Endodermal cell (in vitro differentiated cells): ENCODE results near the gene MAPKAPK5. TPM values are rescaled to one million over a fixed set of nuclear protein-coding genes. Genes with fewer than 3 reads are reported as not detected.

Source experiments
- DNase-seq: peaks from one replicate; pipeline ENCODE4 v3.0.0-alpha.2; 2017
- H3K27ac ChIP-seq: 2 replicates; pipeline ENCODE4 v1.5.1; 2013; ENCODE audit warnings: mild to moderate bottlenecking, low read depth, low read length, moderate library complexity
- H3K27me3 ChIP-seq: 2 replicates; pipeline ENCODE4 v1.6.1; 2013; ENCODE audit warnings: mild to moderate bottlenecking, low read length, moderate library complexity; ENCODE audit not compliant: insufficient read depth, control insufficient read depth, poor library complexity, severe bottlenecking
- H3K36me3 ChIP-seq: 2 replicates; pipeline ENCODE4 v1.7.0; 2013; ENCODE audit warnings: mild to moderate bottlenecking, low read length, moderate library complexity; ENCODE audit not compliant: control insufficient read depth, insufficient read depth
- H3K4me1 ChIP-seq: one replicate; pipeline ENCODE4 v1.7.0; 2013; ENCODE audit warnings: low read length; ENCODE audit not compliant: control insufficient read depth, insufficient read depth
- H3K4me3 ChIP-seq: 2 replicates; pipeline ENCODE4 v1.5.1; 2013; ENCODE audit warnings: mild to moderate bottlenecking, low read length, moderate library complexity
- H3K9ac ChIP-seq: 2 replicates; pipeline ENCODE4 v1.6.1; 2013; ENCODE audit warnings: mild to moderate bottlenecking, low read length, moderate library complexity; ENCODE audit not compliant: poor library complexity, severe bottlenecking; ENCODE audit errors: extremely low read depth
- H3K9me3 ChIP-seq: 2 replicates; pipeline ENCODE4 v1.6.1; 2013; ENCODE audit warnings: mild to moderate bottlenecking, low read length, moderate library complexity; ENCODE audit not compliant: control insufficient read depth
- H3K27ac Mint-ChIP-seq: 2 replicates; pipeline ENCODE4 v1.8.0; 2020; ENCODE audit warnings: mixed read lengths
- H3K27me3 Mint-ChIP-seq: 2 replicates; pipeline ENCODE4 v1.8.0; 2021; ENCODE audit warnings: mild to moderate bottlenecking, mixed read lengths; ENCODE audit not compliant: insufficient read depth
- H3K36me3 Mint-ChIP-seq: 2 replicates; pipeline ENCODE4 v1.8.0; 2020; ENCODE audit warnings: low read depth, mixed read lengths
- H3K4me1 Mint-ChIP-seq: 2 replicates; pipeline ENCODE4 v1.8.0; 2020; ENCODE audit warnings: mixed read lengths
- H3K4me3 Mint-ChIP-seq: 2 replicates; pipeline ENCODE4 v1.8.0; 2020; ENCODE audit warnings: mild to moderate bottlenecking, moderate library complexity, mixed read lengths
- H3K9me3 Mint-ChIP-seq: 2 replicates; pipeline ENCODE4 v1.8.0; 2020; ENCODE audit warnings: mild to moderate bottlenecking, mixed read lengths
- CTCF ChIP-seq: fragments of 200-600 bp; sonication (generic); conservative IDR thresholded peaks from 2 replicates; pipeline ENCODE4 v1.5.0; 2021; ENCODE audit warnings: antibody characterized with exemption, mild to moderate bottlenecking
- WGBS, 2 experiments: methylation state at CpG; one replicate each; pipeline versions ENCODE4 v1.1.5 to v1.1.7; 2013; ENCODE audit warnings: missing lambda C conversion rate in 2 of 2, mixed read lengths in 1 of 2; ENCODE audit not compliant: insufficient coverage in 1 of 2, insufficient read length in 1 of 2; 5-methylcytosine and 5-hydroxymethylcytosine counted together
- long read RNA-seq, 4 experiments: library from polyadenylated mRNA in 2 of 4; library from RNA in 1 of 4; library from capped mRNA in 1 of 4; stranded (forward) in 3 of 4; unstranded in 1 of 4; transcript quantifications; one replicate each; pipeline ENCODE4 v2.0.0, GENCODE V29; 2020 to 2021; ENCODE audit warnings: inconsistent platforms in 1 of 4
- polyA plus RNA-seq, 2 experiments: library from polyadenylated mRNA; stranded (reverse); fragments of 50-300 nt; gene quantifications; one replicate each; pipeline ENCODE4 v1.2.3, GENCODE V29; 2013
- total RNA-seq, 2 donors: library from RNA; stranded (reverse); fragmentation: NEBNext Ultra II Directional in 1 of 2; extraction: Animal tissue kit (Norgen Biotek cat#: 25700) in 1 of 2; gene quantifications; 2 replicates in 1 of 2; 3 replicates in 1 of 2; pipeline ENCODE4 v1.2.1, GENCODE V29; 2021

The MAPKAPK5 gene
- total RNA-seq: 10 to 100 TPM; 80.5 to 90.6 TPM
- polyA plus RNA-seq (2013, experiment 1 of 2): 53.7 TPM
- polyA plus RNA-seq (2013, experiment 2 of 2): 42.9 TPM
- long read RNA-seq, experiment 1, full-length matches to known transcripts: 8 of 22 reads
- long read RNA-seq, experiment 1, partial matches to known transcripts: 3 of 22 reads
- long read RNA-seq, experiment 1, other reads (novel, unspliced or antisense): 11 of 22 reads
- long read RNA-seq, experiment 2, full-length matches to known transcripts: 70 of 147 reads
- long read RNA-seq, experiment 2, partial matches to known transcripts: 1 of 147 reads
- long read RNA-seq, experiment 2, other reads (novel, unspliced or antisense): 76 of 147 reads
- long read RNA-seq, experiment 3, full-length matches to known transcripts: 21 of 51 reads
- long read RNA-seq, experiment 3, partial matches to known transcripts: 4 of 51 reads
- long read RNA-seq, experiment 3, other reads (novel, unspliced or antisense): 26 of 51 reads
- long read RNA-seq, experiment 4, partial matches to known transcripts: 0 of 2 reads
- long read RNA-seq, experiment 4, other reads (novel, unspliced or antisense): 2 of 2 reads

GRCh38 chr12:111841750-111842555 is at the start of gene MAPKAPK5:
Gene MAPKAPK5, plus strand, starts transcription at chr12:111842228. Its CDS starts 506 bp downstream, at chr12:111842734.
- Histone ChIP-seq H3K36me3 (peaks cover 39% of the 10 kb centered on the region), H3K4me1 (no peaks in the 10 kb centered on the region), H3K9ac (peak within 1 kb of the TSS; percentile 95), H3K9me3 (peaks cover 8% of the 10 kb centered on the region), H3K27me3 (no peaks in the 10 kb centered on the region), H3K4me3 (peak within 1 kb of the TSS; percentile 93), H3K27ac (peak within 1 kb of the TSS; percentile 97)
- peak within 1 kb of the TSS; percentile 96 for H3K4me3 Mint-ChIP-seq
- H3K27me3 Mint-ChIP-seq: no peaks in the 10 kb centered on the region
- peak within 1 kb of the TSS; percentile 99 for H3K27ac Mint-ChIP-seq
- peaks cover 32% of the 10 kb centered on the region for H3K36me3 Mint-ChIP-seq
- peaks cover 18% of the 10 kb centered on the region for H3K4me1 Mint-ChIP-seq
- TF ChIP-seq CTCF: no peak
- 0% methylated on average over 20 to 84 of the region's 84 CpGs for whole genome bisulfite sequencing, 2 experiments
- DNase-seq: peak; percentile 99
- peaks cover 4% of the 10 kb centered on the region for H3K9me3 Mint-ChIP-seq

- Mint-ChIP-seq H3K4me1 (no peaks in the 10 kb centered on the region), H3K27me3 (no peaks in the 10 kb centered on the region), H3K36me3 (peaks cover 66% of the 10 kb centered on the region), H3K27ac (peak overlapping the region; percentile 52), H3K4me3 (no peak overlapping the region), H3K9me3 (no peaks in the 10 kb centered on the region)
- 91% methylated on average over 3 of the region's 3 CpGs; no CpG with 5 or more reads in 1 of the 2 experiments for WGBS, 2 experiments
- H3K27me3 ChIP-seq: no peaks in the 10 kb centered on the region
- no peak for DNase-seq
- H3K9me3 ChIP-seq: no peaks in the 10 kb centered on the region
- TF ChIP-seq CTCF: no peak
- no peak overlapping the region for H3K27ac ChIP-seq
- no peaks in the 10 kb centered on the region for H3K4me1 ChIP-seq
- no peak overlapping the region for H3K9ac ChIP-seq
- no peak overlapping the region for H3K4me3 ChIP-seq
- peaks cover 51% of the 10 kb centered on the region for H3K36me3 ChIP-seq
Measured at GRCh38 chr12:111792856-111793235, 49.2 kb upstream of the MAPKAPK5 start.

GRCh38 chr12:111798182-111798581 is 43.8 kb upstream of the MAPKAPK5 start:
- H3K9me3 ChIP-seq: no peaks in the 10 kb centered on the region
- no peak overlapping the region for H3K27ac Mint-ChIP-seq
- 91 to 94% methylated on average over 3 to 4 of the region's 4 CpGs for WGBS, 2 experiments
- peaks cover 56% of the 10 kb centered on the region for H3K36me3 ChIP-seq
- DNase-seq: no peak
- H3K9me3 Mint-ChIP-seq: peaks cover 2% of the 10 kb centered on the region
- H3K4me1 Mint-ChIP-seq: no peaks in the 10 kb centered on the region
- H3K36me3 Mint-ChIP-seq: peaks cover 61% of the 10 kb centered on the region
- H3K9ac ChIP-seq: no peak overlapping the region
- H3K4me3 Mint-ChIP-seq: no peak overlapping the region
- H3K4me3 ChIP-seq: no peak overlapping the region
- no peak for TF ChIP-seq CTCF
- no peaks in the 10 kb centered on the region for H3K27me3 ChIP-seq
- H3K27me3 Mint-ChIP-seq: no peaks in the 10 kb centered on the region
- no peak overlapping the region for H3K27ac ChIP-seq
- no peaks in the 10 kb centered on the region for H3K4me1 ChIP-seq
